ENCODE measurements around the gene FAM83B. TPM values are rescaled to one million over a fixed set of nuclear protein-coding genes. Genes with fewer than 3 reads are reported as not detected.
"Not testable (repeated sequence)": the region's sequence is repeated elsewhere in the genome, so short reads cannot be mapped to it uniquely, and the experiment has no call there.

Gene FAM83B
- total and polyA plus RNA-seq, 2 of the 13 experiments (the other 11 are each of a cell fraction or from before 2014, with no cell fraction given): not detected

- Histone ChIP-seq H2AFZ (ENCODE audit: low read length) (no peak overlapping the region), H3K4me2 (ENCODE audit: low read depth, low read length) (no peak overlapping the region), H3K4me1 (ENCODE audit: insufficient read depth, low read length) (no peaks in the 10 kb centered on the region), H3K9ac (ENCODE audit: insufficient read depth, low read depth, low read length) (no peak overlapping the region), H3K36me3 (replicated peaks in 1 of 2; ENCODE audit: control insufficient read depth in 1 of 2, insufficient read depth in 2 of 2, low read length in 2 of 2) (no peaks in the 10 kb centered on the region), H3K9me3 (ENCODE audit: low read length) (no peaks in the 10 kb centered on the region), H3K27ac (ENCODE audit: extremely low read length, insufficient read depth, low read length) (no peak overlapping the region), H3K79me2 (ENCODE audit: insufficient read depth, low read length) (no peaks in the 10 kb centered on the region), H3K27me3 (ENCODE audit: control insufficient read depth in 1 of 2, insufficient read depth in 2 of 2, low read length in 2 of 2) (no peaks in the 10 kb centered on the region), H3K4me3 (replicated peaks in 1 of 3; ENCODE audit: insufficient read depth in 1 of 3, low read depth in 2 of 3, low read length in 3 of 3) (no peak overlapping the region), H4K20me1 (ENCODE audit: insufficient read depth, low read length) (no peaks in the 10 kb centered on the region; the same call in 1 of the 2 replicates)
- POLR2A ChIA-PET: no interaction called here
- TF ChIP-seq ZNF557 (CRISPR knock-in tag; IDR thresholded peaks at IDR 0.05): no peak
- peak; percentile 63; the same call in 1 of the 2 replicates for TF ChIP-seq CEBPB (IDR thresholded peaks at IDR 0.05; ENCODE audit: borderline replicate concordance, low read depth, low read length)
- no peak for TF ChIP-seq POGZ (CRISPR knock-in tag; IDR thresholded peaks at IDR 0.05)
- peak; percentile 16; the same call in 1 of the 2 replicates for TF ChIP-seq CEBPG (CRISPR knock-in tag; IDR thresholded peaks at IDR 0.05)
- TF ChIP-seq ZZZ3 (CRISPR knock-in tag; IDR thresholded peaks at IDR 0.05; ENCODE audit: borderline replicate concordance): no peak
- TF ChIP-seq REPIN1 (CRISPR knock-in tag; IDR thresholded peaks at IDR 0.05; ENCODE audit: borderline replicate concordance, low read depth): no peak
- in situ Hi-C loops (cut with HindIII; ENCODE audit: extremely low pct_ligation_motif_present, low pct_unique_long_range_greater_than_20kb): loop anchor here (5.0 kb wide), 1 partner anchor 188 kb away; no protein-coding TSS in a partner anchor
- 2% methylated on average over 8 of the region's 8 CpGs for WGBS (ENCODE audit: low lambda C conversion rate)
- CTCF ChIA-PET (ENCODE audit: low intra/inter-chr PET ratio, low total read pairs): interaction anchor here (1.3 to 1.5 kb wide), 2 partner anchors 113 to 190 kb away, joined by 11 to 15 read pairs; no protein-coding TSS in a partner anchor
- no TSS peak for BruUV-seq (replicated peaks)
- DNase-seq (ENCODE audit: low spot score): no peak
- no peak for FAIRE-seq
- no peak for ATAC-seq
- intact Hi-C loops (cut with micrococcal nuclease; ENCODE audit: unreplicated experiment): loop anchor here (2.0 kb wide), 1 partner anchor 893 kb away; no protein-coding TSS in a partner anchor
Measured at GRCh38 chr6:54879188-54879985, 32.8 kb downstream of the FAM83B start.

- Histone ChIP-seq H2AFZ (ENCODE audit: low read length) (no peak overlapping the region), H3K9ac (ENCODE audit: insufficient read depth, low read depth, low read length) (no peak overlapping the region), H4K20me1 (ENCODE audit: insufficient read depth, low read length) (no peaks in the 10 kb centered on the region), H3K79me2 (ENCODE audit: insufficient read depth, low read length) (no peaks in the 10 kb centered on the region), H3K9me3 (ENCODE audit: low read length) (no peaks in the 10 kb centered on the region), H3K27ac (ENCODE audit: extremely low read length, insufficient read depth, low read length) (no peak overlapping the region), H3K36me3 (replicated peaks in 1 of 2; ENCODE audit: control insufficient read depth in 1 of 2, insufficient read depth in 2 of 2, low read length in 2 of 2) (no peaks in the 10 kb centered on the region), H3K4me2 (ENCODE audit: low read depth, low read length) (no peak overlapping the region), H3K27me3 (ENCODE audit: control insufficient read depth in 1 of 2, insufficient read depth in 2 of 2, low read length in 2 of 2) (no peaks in the 10 kb centered on the region), H3K4me3 (replicated peaks in 1 of 3; ENCODE audit: insufficient read depth in 1 of 3, low read depth in 2 of 3, low read length in 3 of 3) (no peak overlapping the region), H3K4me1 (ENCODE audit: insufficient read depth, low read length) (no peaks in the 10 kb centered on the region)
- FAIRE-seq (no peak), DNase-seq (ENCODE audit: low spot score) (no peak), ATAC-seq (no peak)
- ChIA-PET CTCF (ENCODE audit: low intra/inter-chr PET ratio, low total read pairs) (no interaction called here), POLR2A (no interaction called here)
- BruUV-seq (replicated peaks): no TSS peak
- no peak for TF ChIP-seq NAIF1 (CRISPR knock-in tag; IDR thresholded peaks at IDR 0.05; ENCODE audit: borderline replicate concordance)
- no peak for TF ChIP-seq CC2D1A (CRISPR knock-in tag; IDR thresholded peaks at IDR 0.05)
- intact Hi-C loops (cut with micrococcal nuclease; ENCODE audit: unreplicated experiment) (no loop called here), in situ Hi-C loops (cut with HindIII; ENCODE audit: extremely low pct_ligation_motif_present, low pct_unique_long_range_greater_than_20kb) (no loop called here)
- WGBS (ENCODE audit: low lambda C conversion rate): 4% methylated on average over 1 of the region's 1 CpG
Measured at GRCh38 chr6:54881067-54881730, 34.6 kb downstream of the FAM83B start.

- H4K20me1 ChIP-seq (ENCODE audit: insufficient read depth, low read length); H3K4me1 ChIP-seq (ENCODE audit: insufficient read depth, low read length); H3K4me3 ChIP-seq (replicated peaks in 1 of 3; ENCODE audit: insufficient read depth in 1 of 3, low read depth in 2 of 3, low read length in 3 of 3); H3K36me3 ChIP-seq (replicated peaks in 1 of 2; ENCODE audit: control insufficient read depth in 1 of 2, insufficient read depth in 2 of 2, low read length in 2 of 2); POLR2A ChIA-PET; H3K27ac ChIP-seq (ENCODE audit: extremely low read length, insufficient read depth, low read length); ATAC-seq; FAIRE-seq; H3K9ac ChIP-seq (ENCODE audit: insufficient read depth, low read depth, low read length); DNase-seq (ENCODE audit: low spot score); H3K27me3 ChIP-seq (ENCODE audit: control insufficient read depth in 1 of 2, insufficient read depth in 2 of 2, low read length in 2 of 2); in situ Hi-C loops (cut with HindIII; ENCODE audit: extremely low pct_ligation_motif_present, low pct_unique_long_range_greater_than_20kb); H3K4me2 ChIP-seq (ENCODE audit: low read depth, low read length); CTCF ChIA-PET (ENCODE audit: low intra/inter-chr PET ratio, low total read pairs); H3K9me3 ChIP-seq (ENCODE audit: low read length); BruUV-seq (replicated peaks); intact Hi-C loops (cut with micrococcal nuclease; ENCODE audit: unreplicated experiment); H3K79me2 ChIP-seq (ENCODE audit: insufficient read depth, low read length); H2AFZ ChIP-seq (ENCODE audit: low read length): not testable (repeated sequence)
- WGBS (ENCODE audit: low lambda C conversion rate): 45% methylated on average over 3 of the region's 3 CpGs
Measured at GRCh38 chr6:54881891-54882290, 35.3 kb downstream of the FAM83B start.

All from HepG2 (cell line).